GM21447 (cell line): ENCODE results near the gene SFXN4.
"Not testable (repeated sequence)": the region's sequence is repeated elsewhere in the genome, so short reads cannot be mapped to it uniquely, and the experiment has no call there.

ENCODE experiments used
- ATAC-seq: cut with Tn5 transposase; IDR thresholded peaks from one replicate; pipeline ENCODE4 v1.9.1; 2021; ENCODE audit not compliant: unreplicated experiment

Gene SFXN4

GRCh38 chr10:119190954-119191785 lies 25.7 kb upstream of the SFXN4 start:
- ATAC-seq = no peak

- ATAC-seq = no peak
Measured at GRCh38 chr10:119190353-119190752, 24.8 kb upstream of the SFXN4 start.

- ATAC-seq = peak; percentile 77
Measured at GRCh38 chr10:119189811-119190282, 24.3 kb upstream of the SFXN4 start.

DNA sequence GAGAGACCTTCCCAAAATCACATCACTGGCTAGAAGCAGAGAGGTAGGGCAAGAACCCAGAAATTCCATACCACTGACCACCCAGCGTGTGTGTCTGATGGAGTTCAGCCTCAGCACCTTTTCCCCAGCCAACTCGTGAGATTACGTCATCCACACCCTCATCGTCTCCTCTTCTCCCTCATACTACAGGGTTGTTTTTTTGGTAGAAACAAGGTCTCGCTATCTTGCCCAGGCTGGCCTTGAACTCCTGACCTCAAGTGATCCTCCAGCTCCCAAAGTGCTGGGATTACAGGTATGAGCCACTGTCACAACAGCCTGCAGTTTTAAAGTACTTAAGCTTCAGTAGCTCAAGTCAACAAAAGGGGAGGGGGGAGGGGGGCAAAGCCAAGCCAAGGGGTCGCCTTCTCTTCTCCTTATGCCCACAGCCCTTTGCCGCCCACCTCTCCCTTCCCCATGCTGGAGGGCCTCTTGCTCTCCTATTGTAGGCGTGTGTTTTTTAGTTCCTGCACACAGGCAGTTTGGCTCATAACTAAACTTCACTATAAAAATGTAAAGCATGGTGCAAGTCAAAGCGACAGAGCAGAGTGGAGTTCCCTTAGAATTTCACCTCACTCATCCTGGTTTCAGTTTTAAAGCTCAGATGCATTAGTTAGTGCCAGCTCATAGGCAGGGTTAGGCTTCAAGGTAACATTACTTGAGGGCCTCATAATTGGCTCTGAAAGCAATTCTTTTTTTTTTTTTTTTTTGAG lies 18.3 kb upstream of the SFXN4 start:
- no peak for ATAC-seq

DNA sequence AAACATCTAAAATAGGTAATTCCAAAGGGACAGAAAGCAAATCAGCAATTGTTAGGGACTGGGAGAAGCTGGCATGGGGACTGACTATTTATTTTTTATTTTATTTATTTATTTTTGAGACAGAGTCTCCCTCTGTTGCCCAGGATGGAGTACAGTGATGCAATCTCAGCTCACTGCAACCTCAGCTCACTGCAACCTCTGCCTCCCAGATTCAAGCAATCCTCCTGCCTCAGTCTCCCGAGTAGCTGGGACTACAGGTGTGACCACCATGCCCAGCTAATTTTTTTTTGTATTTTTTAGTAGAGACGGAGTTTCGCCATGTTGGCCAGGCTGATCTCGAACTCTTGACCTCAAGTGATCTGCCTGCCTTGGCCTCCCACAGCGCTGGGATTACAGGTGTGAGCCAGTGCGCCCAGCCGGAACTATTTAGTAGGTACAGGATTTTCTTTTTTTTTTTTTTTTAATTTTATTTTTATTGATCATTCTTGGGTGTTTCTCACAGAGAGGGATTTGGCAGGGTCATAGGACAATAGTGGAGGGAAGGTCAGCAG lies 15.4 kb upstream of the SFXN4 start:
- ATAC-seq = not testable (repeated sequence)

DNA sequence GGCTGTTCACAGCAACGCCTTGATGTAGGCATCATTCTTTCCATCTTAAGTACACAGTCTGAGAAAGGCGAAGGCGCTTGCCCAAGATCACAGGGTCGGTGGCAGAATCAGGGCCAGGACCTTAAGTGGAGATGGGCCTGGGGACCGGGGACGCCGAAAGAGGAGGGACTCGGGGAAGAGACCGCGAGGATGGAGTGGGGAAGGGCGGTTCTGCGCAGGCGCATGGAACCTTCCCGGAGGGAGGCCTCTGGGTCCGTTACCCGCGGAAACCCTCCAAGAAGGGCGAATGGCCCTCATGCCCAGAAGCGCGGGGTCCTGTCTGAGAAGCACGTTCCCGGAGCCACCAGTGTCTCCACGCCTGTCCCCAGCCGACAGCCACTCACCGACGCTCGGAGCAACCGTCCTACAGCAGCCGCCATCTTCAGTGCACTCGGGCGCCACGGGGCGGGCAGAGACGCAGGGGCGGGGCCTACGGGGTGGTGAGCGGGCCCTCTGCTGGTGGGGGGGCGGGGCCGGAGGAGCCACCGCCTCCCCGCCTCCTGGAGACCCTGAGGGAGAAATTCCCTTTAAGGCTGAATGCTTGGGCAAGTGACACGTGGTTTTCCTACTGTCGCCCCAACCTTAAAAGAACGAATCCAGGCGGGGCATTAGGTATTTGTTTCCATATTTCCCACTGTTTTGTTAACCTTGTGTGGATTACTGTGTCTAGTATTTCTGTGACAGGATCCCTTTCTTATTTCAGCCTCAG lies 13.0 kb upstream of the SFXN4 start, which contains the start of gene PRDX3:
TSS of gene PRDX3 (minus strand) at position 441 of the 748 bp plus-strand sequence. CDS start at position 419, 22 bp downstream.
- ATAC-seq = peak; percentile 90

DNA sequence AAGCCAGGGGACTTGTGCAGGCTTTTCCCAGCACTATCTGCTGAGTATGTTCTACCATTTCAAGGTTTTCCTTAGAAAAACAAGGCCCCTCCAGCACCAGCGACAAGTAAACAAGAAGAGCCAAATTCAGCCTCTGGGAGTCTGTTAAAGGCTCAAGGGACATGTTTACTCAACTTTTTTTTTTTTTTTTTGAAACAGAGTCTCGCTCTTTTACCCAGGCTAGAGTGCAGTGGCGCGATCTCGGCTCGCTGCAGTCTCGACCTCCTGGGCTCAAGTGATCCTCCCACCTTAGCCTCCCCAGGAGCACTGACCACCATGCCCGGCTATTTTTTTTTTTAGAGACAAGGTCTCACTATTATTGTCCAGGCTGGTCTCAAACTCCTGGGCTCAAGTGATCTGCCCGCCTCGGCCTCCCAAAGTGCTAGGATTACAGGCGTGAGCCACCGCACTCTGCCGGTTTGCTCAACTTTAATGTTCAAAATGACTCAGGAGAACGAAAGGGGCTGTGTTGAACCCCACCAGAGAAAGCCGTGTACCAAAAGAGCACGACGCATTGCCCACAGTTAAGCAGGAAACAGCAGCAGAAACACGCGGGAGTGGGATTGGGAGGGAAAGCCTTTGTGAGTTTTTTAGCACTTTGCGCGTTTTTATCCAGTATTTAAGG lies 12.3 kb upstream of the SFXN4 start:
- ATAC-seq = peak; percentile 18

DNA sequence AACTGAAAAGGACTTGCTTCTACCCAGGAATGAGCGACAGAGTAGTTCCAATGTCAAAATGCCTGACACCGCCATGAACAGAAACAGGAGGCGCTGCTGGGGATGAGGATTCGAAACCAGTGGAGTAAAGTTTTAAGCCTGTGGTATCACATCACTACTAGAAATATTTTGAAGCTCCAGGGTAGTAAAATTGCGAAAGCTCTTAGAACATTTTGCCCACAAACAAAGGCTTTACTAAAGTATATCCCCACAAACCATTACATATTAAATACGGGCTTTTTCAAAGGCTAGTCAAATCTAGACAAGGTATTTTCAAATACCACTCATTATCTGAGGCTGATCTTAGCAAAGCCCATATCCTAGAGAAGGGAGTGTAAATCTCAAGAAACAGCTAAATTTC lies 10.7 kb upstream of the SFXN4 start:
- ATAC-seq = no peak

DNA sequence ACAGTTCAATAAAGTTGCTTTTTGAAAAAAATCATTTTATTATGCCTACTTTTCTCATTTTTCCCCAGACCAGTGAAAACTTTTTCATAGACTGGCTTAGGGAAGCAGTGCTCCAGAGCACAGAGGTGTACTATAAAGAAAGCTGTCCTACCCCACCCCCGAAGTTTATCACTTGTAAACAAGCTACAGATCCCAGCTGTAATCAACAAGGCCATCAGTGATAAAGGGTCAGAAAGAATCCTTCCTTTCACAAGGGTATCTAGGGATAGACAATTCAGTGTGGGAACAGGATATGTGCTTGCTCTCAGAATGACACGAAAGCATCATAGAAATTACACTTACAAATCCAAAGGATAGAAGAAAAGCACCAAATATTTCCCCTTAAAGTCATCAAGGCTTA lies 8.6 kb upstream of the SFXN4 start:
- no peak for ATAC-seq

GRCh38 chr10:119167041-119167440 lies 1.5 kb upstream of the SFXN4 start:
- no peak for ATAC-seq

DNA sequence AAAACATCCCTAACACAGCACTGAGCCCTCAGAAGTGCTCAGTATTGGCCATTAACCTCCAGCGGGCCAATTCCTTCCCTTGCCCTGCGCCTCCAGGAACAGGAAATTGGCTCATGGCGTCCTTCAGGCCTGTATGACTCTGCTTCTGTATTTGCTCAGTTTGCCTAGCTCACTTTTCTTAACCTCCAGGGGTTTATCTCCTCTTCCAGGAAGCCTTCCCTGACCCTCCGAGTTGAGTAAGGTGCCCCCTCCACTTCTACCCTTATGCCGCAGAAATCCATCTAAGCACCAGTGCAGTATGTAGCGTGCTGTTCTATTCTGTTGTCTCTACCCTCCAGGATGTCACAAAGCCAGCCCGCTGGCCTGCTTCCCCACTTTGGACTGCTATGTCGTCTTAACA lies 1.1 kb upstream of the SFXN4 start:
- ATAC-seq = no peak

GRCh38 chr10:119166118-119166500 lies 595 bp upstream of the SFXN4 start:
- ATAC-seq = no peak

- no peak for ATAC-seq
Measured at GRCh38 chr10:119162452-119163092, 2.9 kb downstream of the SFXN4 start.

DNA sequence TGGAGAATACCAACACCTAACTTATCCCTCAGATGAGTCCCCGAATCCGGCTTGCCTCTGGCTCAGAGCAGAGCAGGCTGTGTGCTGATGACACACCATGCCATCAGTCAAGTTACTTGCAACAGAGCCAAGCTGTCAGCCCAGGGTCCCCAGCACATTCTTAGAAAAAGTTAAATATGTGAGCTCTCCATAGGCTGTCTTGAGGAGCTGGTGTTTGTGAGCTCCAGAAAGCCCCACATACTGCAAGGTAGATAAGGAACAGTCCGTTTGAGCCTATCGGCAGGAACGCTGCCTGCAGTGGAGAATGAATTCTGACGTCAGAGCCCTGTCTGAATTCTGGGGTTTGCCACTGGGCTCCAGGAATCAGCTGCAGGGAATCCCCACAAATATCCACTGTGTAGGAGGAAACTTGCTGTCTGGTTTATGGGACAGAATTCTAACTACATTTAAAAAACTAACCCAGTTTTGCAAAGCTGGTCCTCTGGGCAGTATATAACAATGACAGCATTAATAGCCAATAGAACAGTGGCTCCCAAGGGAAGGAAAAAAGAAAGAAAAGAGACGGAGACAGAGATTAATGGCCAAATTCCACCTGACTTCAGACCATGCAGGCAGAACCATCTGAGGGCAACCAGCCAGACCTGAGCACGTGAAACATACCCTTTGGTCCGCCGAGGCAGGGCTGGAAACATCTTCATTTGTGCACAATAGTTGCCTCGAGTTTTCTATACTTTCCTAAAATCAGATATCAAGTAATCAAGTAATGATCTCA lies 3.6 kb downstream of the SFXN4 start:
- no peak for ATAC-seq

DNA sequence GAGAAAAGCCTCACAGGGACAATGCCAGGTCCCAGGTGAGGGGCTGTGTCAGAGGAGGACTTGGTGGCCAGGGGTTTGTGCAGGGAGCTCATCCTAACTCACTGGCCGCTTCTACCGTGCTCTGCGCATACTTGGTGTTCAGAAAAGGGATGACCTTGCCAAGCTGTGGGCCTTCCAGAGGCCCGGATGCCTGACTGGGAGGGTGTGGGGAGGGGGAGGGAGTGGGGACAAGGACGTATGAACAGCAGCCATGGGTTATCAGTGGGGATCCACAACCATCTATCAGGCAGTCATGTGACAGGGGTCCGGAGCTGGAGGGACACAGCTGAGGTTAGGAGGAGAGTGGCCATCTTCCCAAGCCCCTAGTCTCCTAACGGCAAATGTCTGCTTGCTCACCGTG lies 6.2 kb downstream of the SFXN4 start:
- ATAC-seq = no peak

- no peak for ATAC-seq
Measured at GRCh38 chr10:119153661-119154060, 11.9 kb downstream of the SFXN4 start.

DNA sequence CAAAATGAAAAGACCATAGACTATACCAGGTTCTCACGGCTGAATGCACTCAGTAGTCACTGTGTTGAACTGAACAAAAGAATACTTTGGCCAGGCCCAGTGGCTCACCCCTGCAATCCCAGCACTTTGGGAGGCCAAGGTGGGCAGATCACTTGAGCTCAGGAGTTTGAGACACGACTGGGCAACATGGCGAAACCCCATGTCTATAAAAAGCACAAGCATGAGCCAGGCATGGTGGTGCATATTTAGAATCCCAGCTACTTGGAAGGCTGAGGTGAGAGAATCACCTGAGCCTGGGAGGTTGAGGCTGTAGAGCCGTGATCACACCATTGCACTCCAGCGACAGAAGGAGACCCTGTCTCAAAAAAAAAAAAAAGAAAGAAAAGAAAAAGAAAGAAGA lies 12.5 kb downstream of the SFXN4 start:
- ATAC-seq = no peak

DNA sequence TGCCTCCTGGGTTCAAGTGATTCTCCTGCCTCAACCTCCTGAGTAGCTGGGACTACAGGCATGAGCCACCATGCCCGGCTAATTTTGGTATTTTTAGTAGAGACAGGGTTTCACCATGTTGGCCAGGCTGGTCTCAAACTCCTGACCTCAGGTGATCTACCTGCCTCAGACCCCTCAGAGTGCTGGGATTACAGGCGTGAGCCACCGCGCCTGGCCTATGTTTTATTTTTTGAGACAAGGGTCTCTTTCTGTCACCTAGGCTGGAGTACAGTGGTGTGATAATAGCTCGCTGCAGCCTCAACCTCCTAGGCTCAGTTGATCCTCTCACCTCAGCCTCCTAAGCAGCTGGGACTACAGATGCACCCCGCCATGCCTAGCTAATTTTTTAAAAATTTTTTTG lies 13.9 kb downstream of the SFXN4 start:
- ATAC-seq = not testable (repeated sequence)

DNA sequence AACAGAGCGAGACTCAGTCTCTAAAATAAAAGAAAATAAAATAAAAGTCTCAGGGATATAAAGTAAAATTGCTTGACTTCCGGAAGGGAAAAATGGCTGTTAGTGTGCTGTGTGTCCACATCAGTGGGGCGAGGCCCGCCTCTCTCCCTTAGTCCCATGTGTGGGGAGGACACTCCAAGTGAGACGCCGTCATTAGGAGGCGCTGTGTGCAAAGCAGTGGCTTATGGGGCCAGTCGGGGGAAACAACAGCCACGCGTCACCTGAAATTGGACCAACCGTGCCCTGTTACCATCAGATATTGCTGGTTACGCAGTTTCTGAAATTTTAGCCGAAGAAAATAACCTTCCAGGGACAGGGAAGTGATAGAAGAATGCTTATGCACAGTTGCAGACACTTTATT lies 15.8 kb downstream of the SFXN4 start:
- ATAC-seq = no peak
